Measurements from ENCODE around the gene C9orf152. TPM values are rescaled to one million over a fixed set of nuclear protein-coding genes. Genes with fewer than 3 reads are reported as not detected.
A peak's percentile ranks its signal among the peaks of the same experiment; 100 is the strongest.

Gene C9orf152
- total and polyA plus RNA-seq, 9 of the 15 experiments (the other 6 are each of a cell fraction or from before 2014, with no cell fraction given) = not detected

GRCh38 chr9:110256380-110257096, 48.6 kb upstream of the C9orf152 start, which contains the start of gene TXN:
TSS of gene TXN (minus strand) at chr9:110256507. CDS start at chr9:110256435, 72 bp downstream.
- under 1% methylated on average over 44 of the region's 65 CpGs for WGBS (ENCODE audit: insufficient coverage, low coverage, missing lambda C conversion rate)
- Histone ChIP-seq H3K79me2 (ENCODE audit: control insufficient read depth, insufficient read depth, low read length) (peaks cover 65% of the 10 kb centered on the region), H4K20me1 (replicated peaks; ENCODE audit: control insufficient read depth, insufficient read depth, low read length) (peaks cover 30% of the 10 kb centered on the region), H3K9me3 (replicated peaks; ENCODE audit: control insufficient read depth, insufficient read depth, low read depth, low read length) (no peaks in the 10 kb centered on the region), H2AFZ (ENCODE audit: low read depth, low read length) (peak within 1 kb of the TSS; percentile 98), H3K4me3 (peak within 1 kb of the TSS; percentile 91), H3K27me3 (ENCODE audit: control insufficient read depth in 2 of 2, insufficient read depth in 2 of 2, low read length in 2 of 2) (no peaks in the 10 kb centered on the region), H3K4me2 (ENCODE audit: insufficient read depth, low read length) (peak within 1 kb of the TSS; percentile 94), H3K9me1 (ENCODE audit: control insufficient read depth, insufficient read depth, low read length) (no peaks in the 10 kb centered on the region), H3K27ac (ENCODE audit: extremely low read depth, low read depth, low read length) (peak within 1 kb of the TSS; percentile 97), H3K36me3 (ENCODE audit: control insufficient read depth, insufficient read depth, low read length) (peaks cover 19% of the 10 kb centered on the region), H3K4me1 (replicated peaks in 1 of 2; ENCODE audit: control insufficient read depth in 2 of 2, insufficient read depth in 2 of 2, low read length in 2 of 2) (peaks cover 15 to 39% of the 10 kb centered on the region in 2 experiments), H3K9ac (ENCODE audit: insufficient read depth in 1 of 2, low read depth in 2 of 2, low read length in 2 of 2) (peak within 1 kb of the TSS; percentile 96 to 97)
- ChIA-PET CTCF (ENCODE audit: low intra/inter-chr PET ratio) (no interaction called here), POLR2A (interaction anchor here (0.5 to 6.3 kb wide), 17 partner anchors 9 to 1918 kb away, joined by 3 to 94 read pairs (median 3); partner anchors contain the start of gene ECPAS)
- peak; percentile 94 for FAIRE-seq
- BruUV-seq (replicated peaks) = no TSS peak
- DNase-seq (ENCODE audit: extremely low read depth in 1 of 4, low spot score in 3 of 4) = peak; percentile 91 to 97 (median 93)
- intact Hi-C loops (cut with micrococcal nuclease) (loop anchor here (5.0 kb wide), 1 partner anchor 116 kb away; no protein-coding TSS in a partner anchor), in situ Hi-C loops (cut with MboI) (no loop called here)
- peak; percentile 86 for ATAC-seq
- TF ChIP-seq RBM22 (IDR thresholded peaks at IDR 0.05; ENCODE audit: low read depth, low read length, poor library complexity, severe bottlenecking) = no peak
- peak; percentile 33 for TF ChIP-seq MTA3 (IDR thresholded peaks at IDR 0.05; ENCODE audit: borderline replicate concordance)
- TF ChIP-seq ZNF41 (CRISPR knock-in tag; conservative IDR thresholded peaks at IDR 0.05) = no peak
- peak; percentile 96 to 98 for TF ChIP-seq MNT (conservative IDR thresholded peaks at IDR 0.05)
- TF ChIP-seq SIN3A (IDR thresholded peaks at IDR 0.05; ENCODE audit: borderline replicate concordance in 2 of 2, control insufficient read depth in 1 of 2, low read depth in 2 of 2, low read length in 2 of 2) = peak; percentile 70 to 71; a peak in 1 of 4 replicates
- TF ChIP-seq SAFB (IDR thresholded peaks at IDR 0.05; ENCODE audit: borderline replicate concordance, low read depth, low read length) = no peak; the same call in 1 of the 2 replicates
- peak; percentile 74; the same call in 1 of the 2 replicates for TF ChIP-seq ETS1 (conservative IDR thresholded peaks at IDR 0.05; ENCODE audit: control insufficient read depth, low read depth, low read length)
- no peak for TF ChIP-seq ZFP30 (CRISPR knock-in tag; IDR thresholded peaks at IDR 0.05; ENCODE audit: borderline replicate concordance)
- peak; percentile 65; the same call in 1 of the 2 replicates for TF ChIP-seq LCOR (CRISPR knock-in tag; IDR thresholded peaks at IDR 0.05)
- peak; percentile 60 to 71 for TF ChIP-seq E2F6 (IDR thresholded peaks at IDR 0.05; ENCODE audit: borderline replicate concordance in 1 of 2, extremely low read depth in 1 of 2, insufficient read depth in 1 of 2, insufficient read length in 1 of 2, low read depth in 1 of 2, low read length in 1 of 2, poor library complexity in 1 of 2, severe bottlenecking in 1 of 2)
- TF ChIP-seq SMAD2 (IDR thresholded peaks at IDR 0.05; ENCODE audit: low read depth, low read length) = no peak
- TF ChIP-seq SMARCE1 (IDR thresholded peaks at IDR 0.05) = peak; percentile 65
- no peak for TF ChIP-seq U2AF2 (optimal IDR thresholded peaks at IDR 0.05; ENCODE audit: low read depth, low read length)
- TF ChIP-seq TEAD1 (CRISPR knock-in tag; IDR thresholded peaks at IDR 0.05) = peak in 1 of 2 experiments; percentile 88; a peak in 2 of 4 replicates
- 0 out of 2 replicates have a peak, but pooled peaks have one; percentile 71 for TF ChIP-seq BRD4 (IDR thresholded peaks at IDR 0.05)
- 0 out of 2 replicates have a peak, but pooled peaks have one; percentile 49 for TF ChIP-seq PML (IDR thresholded peaks at IDR 0.05; ENCODE audit: low read length)
- peak; percentile 89 for TF ChIP-seq SP1 (CRISPR knock-in tag; IDR thresholded peaks at IDR 0.05)

Data from K562 (cell line).